LNCAP (cell line): Measurements from ENCODE around the gene AMN1.

ENCODE experiments used
- CTCF ChIP-seq: fragments of 450-650 bp; IDR thresholded peaks from 2 replicates; pipeline ENCODE4 v1.5.1; 2017; ENCODE audit warnings: mild to moderate bottlenecking

The AMN1 gene

GRCh38 chr12:31655208-31655607, 73.6 kb downstream of the AMN1 start:
- TF ChIP-seq CTCF = no peak

- TF ChIP-seq CTCF = no peak
Measured at GRCh38 chr12:31651893-31652521, 76.8 kb downstream of the AMN1 start.

GRCh38 chr12:31650918-31651317, 77.9 kb downstream of the AMN1 start:
- no peak for TF ChIP-seq CTCF

- TF ChIP-seq CTCF = no peak
Measured at GRCh38 chr12:31647086-31647491, 81.7 kb downstream of the AMN1 start.

GRCh38 chr12:31645924-31646323, 82.9 kb downstream of the AMN1 start:
- no peak for TF ChIP-seq CTCF

GRCh38 chr12:31644536-31644935, 84.3 kb downstream of the AMN1 start:
- no peak for TF ChIP-seq CTCF

GRCh38 chr12:31641509-31642090, 87.2 kb downstream of the AMN1 start:
- TF ChIP-seq CTCF = no peak

GRCh38 chr12:31634620-31635019, 94.2 kb downstream of the AMN1 start:
- no peak for TF ChIP-seq CTCF
